Measurements from ENCODE around the gene SGK1.

GRCh38 chr6:134288538-134289203 lies 29.2 kb downstream of the SGK1 start:
- TF ChIP-seq POLR2A (IDR thresholded peaks at IDR 0.05) (no peak), POLR2AphosphoS5 (IDR thresholded peaks at IDR 0.05) (no peak)
